Epithelial cell of prostate (primary cell): ENCODE measurements around the gene FBF1.

Source experiments
- DNase-seq: peaks from one replicate; pipeline ENCODE4 v3.0.0-alpha.2; 2011; ENCODE audit warnings: low read depth, low spot score
- H3K27ac ChIP-seq: fragments of 450-650 bp; 2 replicates; pipeline ENCODE4 v1.5.1; 2017; ENCODE audit warnings: mild to moderate bottlenecking

Gene FBF1

DNA sequence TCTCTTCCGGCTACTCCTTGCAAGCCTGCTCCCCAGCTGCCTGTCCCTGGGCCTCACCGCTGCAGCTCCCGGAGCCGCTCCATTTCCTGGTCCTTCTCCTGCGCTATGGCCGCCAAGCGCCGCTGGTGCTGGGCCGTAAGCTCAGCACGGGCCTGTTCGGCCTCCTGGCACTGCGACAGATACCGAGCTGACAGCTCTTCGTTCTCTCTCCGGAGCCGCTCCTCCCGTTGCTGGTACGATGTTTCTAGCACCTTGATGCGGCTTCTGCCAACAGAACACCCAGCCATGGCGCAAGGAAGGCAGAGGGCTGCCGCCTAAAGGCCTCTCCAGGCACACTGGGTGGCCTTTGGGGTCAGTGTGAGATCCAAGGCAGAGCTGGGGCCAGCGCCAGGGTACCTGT, 21.2 kb downstream of the FBF1 start:
- no peak overlapping the region for H3K27ac ChIP-seq
- no peak for DNase-seq

- H3K27ac ChIP-seq, result no peak overlapping the region
- DNase-seq, result no peak
Observed at GRCh38 chr17:75917917-75918445, 22.9 kb downstream of the FBF1 start.

DNA sequence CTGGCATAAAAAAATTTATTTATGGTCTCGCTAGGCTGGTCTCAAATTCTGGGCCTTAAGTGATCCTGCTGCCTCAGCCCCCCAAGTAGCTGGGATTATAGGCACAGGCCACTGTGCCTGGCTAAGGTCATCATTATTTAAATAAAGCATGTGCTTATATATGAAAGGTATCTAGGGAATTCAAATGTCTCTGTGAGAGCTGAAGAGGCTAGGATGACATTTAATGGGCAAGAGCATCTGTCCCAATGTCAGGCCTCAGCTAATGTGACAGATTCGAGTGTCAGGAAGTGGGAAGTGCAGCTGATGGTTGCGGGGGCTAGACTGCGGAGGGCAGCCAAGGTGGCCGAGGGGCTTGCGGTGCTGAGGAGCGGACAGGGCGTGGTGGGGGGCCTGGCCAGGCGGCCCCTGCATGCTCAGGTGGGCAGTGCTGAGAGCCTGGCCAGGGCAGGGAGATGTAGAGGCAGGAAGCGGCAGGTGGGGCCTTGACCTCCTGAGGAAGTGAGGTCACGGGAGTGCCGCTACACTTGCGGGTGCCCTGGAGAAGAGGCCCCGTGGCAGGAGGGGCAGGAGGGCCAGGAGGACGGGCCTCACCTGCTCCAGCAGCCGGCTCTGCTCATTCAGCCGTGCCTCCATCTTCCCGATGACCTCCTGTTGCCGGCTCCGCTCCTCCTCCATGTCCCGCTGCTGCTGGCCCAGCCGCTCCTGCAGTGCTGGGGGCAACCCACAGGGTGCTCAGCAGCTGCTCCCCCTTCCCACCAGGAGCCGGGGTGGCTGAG, 23.5 kb downstream of the FBF1 start:
- no peak overlapping the region for H3K27ac ChIP-seq
- DNase-seq, result no peak

DNA sequence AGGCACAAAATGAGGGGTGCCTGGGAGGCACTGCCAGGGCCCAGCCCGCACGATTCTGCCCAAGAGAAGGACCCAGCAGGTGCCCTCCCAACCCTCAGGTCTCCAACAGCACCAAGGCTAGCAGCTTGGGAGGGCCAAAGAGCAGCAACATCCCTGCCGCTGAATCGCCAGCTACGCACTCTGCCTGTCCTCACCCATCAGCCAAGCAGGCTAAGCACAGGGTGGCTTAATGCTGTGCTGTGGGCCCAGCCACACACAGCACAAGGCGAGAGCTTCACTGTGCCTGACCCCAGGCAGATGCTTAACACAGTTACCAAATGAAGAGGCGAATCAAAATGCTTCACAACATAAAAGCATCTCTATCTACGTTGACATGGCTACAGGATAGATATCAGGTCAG, 25.6 kb downstream of the FBF1 start:
- no peak for DNase-seq

GRCh38 chr17:75914643-75915267, 26.1 kb downstream of the FBF1 start:
- DNase-seq, result no peak
- H3K27ac ChIP-seq, result no peak overlapping the region

More for the DNA sequence above, 25.6 kb downstream of the FBF1 start:
- no peak overlapping the region for H3K27ac ChIP-seq

DNA sequence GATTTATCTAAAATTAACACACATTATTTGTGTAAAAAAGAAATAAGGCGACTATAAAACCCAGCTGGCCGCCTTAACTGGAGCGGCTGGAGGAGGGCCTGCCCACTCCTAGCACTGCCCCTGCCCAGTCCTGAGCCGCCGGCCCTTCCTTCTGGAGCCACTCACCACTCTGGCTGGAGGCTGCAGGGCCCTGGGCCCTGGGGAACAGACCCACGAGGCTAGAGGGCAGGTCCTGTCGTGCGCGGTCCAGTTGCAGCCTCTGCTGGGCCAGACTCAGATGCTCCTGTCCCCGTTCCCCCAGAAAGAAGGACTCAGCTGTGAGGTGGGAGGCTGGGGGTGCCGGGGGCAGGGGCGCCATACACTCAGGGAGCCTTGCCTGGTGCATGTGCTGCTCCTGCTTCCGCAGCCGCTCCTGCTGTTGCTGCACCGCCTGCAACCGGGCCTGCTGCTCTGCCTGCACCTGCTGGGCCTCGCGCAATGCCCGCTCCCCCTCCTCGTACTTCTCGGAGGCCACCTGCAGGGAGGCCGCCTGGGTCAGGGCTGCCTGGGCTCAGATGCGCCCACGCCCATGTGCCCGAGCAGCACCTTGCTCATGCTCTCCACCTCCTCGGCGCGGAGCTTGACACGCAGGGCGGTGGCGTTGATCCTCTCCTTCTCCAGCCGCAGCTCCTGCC, 27.2 kb downstream of the FBF1 start:
- no peak for DNase-seq
- H3K27ac ChIP-seq, result no peak overlapping the region

DNA sequence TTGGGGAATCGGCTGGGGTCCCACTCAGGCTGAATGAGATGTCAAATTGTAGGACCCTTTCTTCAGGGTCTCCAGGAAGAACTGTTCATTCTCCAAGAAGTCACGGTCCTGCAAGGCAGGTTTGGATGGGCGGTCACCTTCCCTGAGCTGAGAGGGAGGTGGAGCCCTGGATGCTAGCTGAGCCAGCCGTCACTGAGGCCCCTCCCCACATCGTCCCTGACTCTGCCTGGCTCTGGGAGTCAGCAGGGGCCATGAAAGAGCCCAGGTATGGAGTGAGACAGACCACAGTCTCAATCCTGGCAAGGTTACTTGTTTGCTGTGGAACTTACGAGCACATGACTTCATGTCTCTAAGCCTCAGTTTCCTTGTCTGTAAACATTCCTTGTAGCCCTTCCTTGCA, 30.1 kb downstream of the FBF1 start:
- no peak for DNase-seq
- no peak overlapping the region for H3K27ac ChIP-seq

- H3K27ac ChIP-seq, result no peak overlapping the region
- DNase-seq, result no peak
Observed at GRCh38 chr17:75909812-75910274, 31.0 kb downstream of the FBF1 start.

DNA sequence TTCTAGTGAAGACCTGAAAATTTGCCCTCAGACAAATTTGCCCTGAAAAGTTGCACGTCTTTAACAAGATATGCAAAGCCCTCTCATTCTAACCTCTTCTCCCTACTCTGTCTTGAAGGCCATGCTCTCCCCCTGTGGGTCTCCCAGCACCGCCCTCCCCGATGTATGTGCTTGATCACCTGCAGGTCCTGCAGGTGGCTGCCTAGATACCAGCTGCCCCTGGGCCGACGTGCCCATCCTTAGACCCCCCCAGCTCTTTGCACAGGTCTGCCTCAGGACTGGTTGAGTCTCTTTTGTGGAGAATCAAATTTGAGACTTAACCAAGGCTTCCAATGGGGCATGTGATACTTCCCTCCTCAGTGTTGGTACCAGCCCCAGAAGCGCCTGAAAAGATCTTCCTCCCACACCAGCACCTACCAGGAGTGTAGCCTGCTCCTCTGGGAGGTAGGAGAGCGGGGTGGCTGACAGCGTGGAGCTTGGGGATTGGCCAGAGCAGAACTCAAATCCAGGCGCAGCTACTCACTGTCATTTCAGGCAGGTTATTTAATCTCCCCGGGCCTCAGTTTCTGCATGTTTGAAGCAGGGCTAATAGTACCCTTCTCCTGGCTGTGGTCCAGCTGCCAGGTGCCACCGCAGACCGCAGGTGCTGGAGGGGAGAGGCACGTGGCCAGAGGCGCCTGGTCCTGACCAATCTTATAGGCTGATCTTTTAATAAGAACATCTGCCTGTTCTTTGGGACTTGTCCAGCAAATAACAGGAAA, 31.6 kb downstream of the FBF1 start:
- peak; percentile 31 for DNase-seq
- H3K27ac ChIP-seq, result no peak overlapping the region

- no peak for DNase-seq
- H3K27ac ChIP-seq, result no peak overlapping the region
Observed at GRCh38 chr17:75908201-75908600, 32.6 kb downstream of the FBF1 start.

DNA sequence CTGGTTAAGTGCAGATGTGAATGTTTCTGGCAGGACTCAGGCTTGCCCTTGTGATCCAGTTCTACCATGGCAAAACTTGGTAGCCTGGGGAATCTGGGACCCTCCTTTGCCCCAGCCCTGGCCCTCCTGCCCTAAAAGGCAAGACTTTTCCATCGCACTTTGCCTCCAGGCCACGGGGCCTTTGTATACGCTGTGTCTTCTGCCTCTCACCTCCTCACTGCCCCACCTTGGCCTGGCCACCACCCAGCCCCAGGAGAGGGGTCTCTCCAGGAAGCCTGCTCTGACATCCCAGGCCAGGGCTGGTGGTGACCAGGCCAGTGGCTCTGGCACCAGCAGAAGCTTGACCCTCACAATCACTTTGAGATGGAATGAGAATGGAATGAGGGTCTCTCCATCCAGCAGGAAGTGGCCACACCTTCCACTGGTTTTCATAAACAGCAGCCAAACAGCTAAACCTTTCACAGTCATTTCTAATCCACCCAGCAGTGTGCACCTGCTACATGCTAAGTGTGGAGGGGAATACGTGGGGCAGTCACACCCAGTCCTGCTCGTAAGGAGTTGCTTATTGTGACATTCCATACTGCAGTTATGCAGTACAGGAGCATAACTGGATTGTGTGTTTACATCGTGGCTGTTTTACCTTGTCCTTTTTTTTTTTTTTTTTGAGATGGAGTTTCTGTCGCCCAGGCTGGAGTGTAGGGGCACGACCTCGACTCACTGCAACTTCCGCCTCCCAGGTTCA, 34.5 kb downstream of the FBF1 start:
- H3K27ac ChIP-seq, result peak overlapping the region; percentile 77
- no peak for DNase-seq

- H3K27ac ChIP-seq, result peak within 1 kb of the TSS; percentile 77
- peak; percentile 69 for DNase-seq
Observed at GRCh38 chr17:75904749-75905521, 35.9 kb downstream of the FBF1 start, which contains the start of gene MRPL38. MRPL38 (minus strand) TSS chr17:75904884; CDS start chr17:75904875, 9 bp downstream.

GRCh38 chr17:75902406-75902805, 38.4 kb downstream of the FBF1 start:
- no peak overlapping the region for H3K27ac ChIP-seq
- DNase-seq, result no peak

DNA sequence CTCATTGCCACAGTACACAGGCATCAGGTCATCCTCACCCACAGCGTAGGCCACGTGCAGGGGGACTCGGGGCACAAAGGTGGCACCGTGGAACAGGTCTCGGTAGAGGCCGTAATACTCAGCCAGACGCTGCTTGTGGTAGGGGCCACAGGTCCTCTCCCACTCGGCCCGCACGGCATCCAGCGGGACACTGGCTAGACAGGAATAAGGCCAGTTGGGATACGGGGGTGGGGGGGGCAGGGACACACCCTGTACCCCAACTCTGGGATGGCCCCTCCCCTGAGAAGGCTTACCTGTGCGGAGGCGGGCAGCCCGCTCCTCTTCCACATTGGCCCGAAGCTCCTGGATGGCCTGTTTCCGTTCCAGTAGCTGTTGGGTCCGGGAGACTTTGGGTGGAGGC, 39.1 kb downstream of the FBF1 start:
- no peak for DNase-seq
- no peak overlapping the region for H3K27ac ChIP-seq

DNA sequence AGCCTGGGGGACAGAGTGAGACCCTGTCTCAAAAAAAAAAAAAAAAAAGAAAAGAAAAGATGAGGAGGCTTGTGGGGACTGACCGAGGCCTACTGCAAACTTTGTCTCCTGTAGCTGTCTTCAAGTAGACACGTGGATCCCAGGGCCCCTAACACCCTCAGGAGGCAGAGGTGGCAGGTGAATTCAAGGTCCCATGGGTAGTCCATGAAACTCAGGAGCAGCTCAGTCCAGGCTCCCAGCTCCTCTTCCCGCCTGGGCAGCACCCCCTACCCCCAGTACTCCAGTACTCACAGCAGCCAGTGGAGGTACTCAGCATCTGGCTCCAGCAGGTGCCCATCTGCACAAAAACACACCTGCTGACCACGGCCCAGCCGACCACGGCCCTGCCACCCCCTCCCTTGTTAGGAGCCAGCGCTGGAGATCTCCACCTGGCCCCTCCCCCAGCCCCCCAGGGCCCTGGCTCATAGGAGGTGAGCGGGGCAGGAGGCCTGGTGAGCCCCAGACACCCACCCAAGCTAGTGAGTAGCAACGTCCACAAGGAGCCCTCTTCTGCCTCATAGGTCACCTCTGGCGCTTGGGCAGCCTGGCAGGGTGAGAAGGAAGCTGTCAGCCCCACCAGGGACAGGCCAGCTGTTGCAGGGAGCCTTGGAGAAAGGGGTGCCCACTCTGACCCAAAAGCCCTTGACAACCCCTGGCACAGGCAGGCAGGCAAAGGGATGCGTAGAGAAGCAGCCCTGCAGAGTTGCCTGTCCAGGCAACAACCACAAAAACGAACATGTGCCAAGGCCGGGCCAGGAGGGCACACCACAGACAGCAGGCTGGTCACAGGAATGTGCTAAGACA, 39.9 kb downstream of the FBF1 start:
- no peak overlapping the region for H3K27ac ChIP-seq

DNA sequence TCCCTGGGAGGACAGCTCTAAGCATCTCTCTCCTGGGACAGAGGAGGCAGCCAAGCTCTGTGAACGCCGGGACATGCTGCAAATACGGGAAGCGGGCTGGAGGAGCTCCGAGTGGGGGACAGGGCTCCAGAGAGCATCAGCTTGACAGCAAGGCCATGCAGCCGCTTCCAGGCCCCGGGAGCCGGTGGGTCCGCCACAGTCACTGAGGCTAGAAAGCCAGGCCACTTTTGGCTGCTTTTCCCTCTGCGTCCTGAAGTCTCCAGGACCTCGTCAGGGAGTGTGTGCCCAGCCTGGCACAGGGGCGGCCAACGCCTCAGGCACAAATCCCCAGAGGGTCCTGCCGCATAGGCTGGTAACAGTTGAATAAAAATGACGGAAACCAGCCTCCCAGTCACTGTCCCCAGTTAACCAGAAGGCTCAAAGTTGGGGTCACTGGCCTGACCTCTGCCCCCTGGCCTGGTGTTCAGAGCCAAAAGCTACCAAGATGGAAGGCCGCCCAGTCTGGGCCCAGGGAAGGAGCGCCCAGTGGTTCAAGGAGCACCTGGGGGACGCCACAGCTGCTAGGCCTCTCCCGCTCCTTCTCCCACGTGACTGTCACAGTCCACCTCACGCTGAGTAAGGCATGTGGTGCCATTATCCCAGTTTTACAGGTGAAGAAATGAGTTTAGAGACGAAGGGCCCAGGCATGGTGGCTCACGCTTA, 40.9 kb downstream of the FBF1 start:
- no peak overlapping the region for H3K27ac ChIP-seq
- no peak for DNase-seq

More for the DNA sequence above, 39.9 kb downstream of the FBF1 start:
- no peak for DNase-seq

GRCh38 chr17:75899353-75899752, 41.5 kb downstream of the FBF1 start:
- no peak for DNase-seq
- no peak overlapping the region for H3K27ac ChIP-seq
